Astrocyte (in vitro differentiated cells and primary cell): ENCODE measurements around the gene GOSR2. TPM values are rescaled to one million over a fixed set of nuclear protein-coding genes. Genes with fewer than 3 reads are reported as not detected.
A peak's percentile ranks its signal among the peaks of the same experiment; 100 is the strongest.

Experiments
- DNase-seq: peaks from one replicate; pipeline ENCODE4 v3.0.0-alpha.2; 2010; ENCODE audit warnings: low read depth
- FAIRE-seq: peaks from 2 replicates; lab custom pipeline; 2011; peaks lifted over from hg19 to GRCh38; lab: Jason Lieb, UNC
- H2AFZ ChIP-seq: 2 replicates; pipeline ENCODE4 v1.6.0; 2012; ENCODE audit warnings: low read depth, low read length, inconsistent platforms
- H3K27ac ChIP-seq: 2 replicates; pipeline ENCODE4 v1.5.1; 2011; ENCODE audit warnings: low read depth, low read length, inconsistent platforms
- H3K27me3 ChIP-seq: 2 replicates; pipeline ENCODE4 v1.6.0; 2011; ENCODE audit warnings: low read length, inconsistent platforms; ENCODE audit not compliant: insufficient read depth
- H3K36me3 ChIP-seq: 2 replicates; pipeline ENCODE4 v1.5.1; 2011; ENCODE audit warnings: low read length, inconsistent platforms; ENCODE audit not compliant: insufficient read depth
- H3K4me1 ChIP-seq: 2 replicates; pipeline ENCODE4 v1.5.1; 2011; ENCODE audit warnings: low read length, inconsistent platforms; ENCODE audit not compliant: insufficient read depth
- H3K4me2 ChIP-seq: 2 replicates; pipeline ENCODE4 v1.6.0; 2012; ENCODE audit warnings: low read length, inconsistent platforms
- H3K4me3 ChIP-seq: 2 replicates; pipeline ENCODE4 v1.5.1; 2011; ENCODE audit warnings: low read depth, mild to moderate bottlenecking, low read length, inconsistent platforms; ENCODE audit not compliant: insufficient read depth
- H3K79me2 ChIP-seq: 2 replicates; pipeline ENCODE4 v1.6.0; 2012; ENCODE audit warnings: mild to moderate bottlenecking, low read length, inconsistent platforms; ENCODE audit not compliant: insufficient read depth
- H3K9ac ChIP-seq: 2 replicates; pipeline ENCODE4 v1.6.0; 2012; ENCODE audit warnings: mild to moderate bottlenecking, low read length, inconsistent platforms
- H3K9me3 ChIP-seq: 2 replicates; pipeline ENCODE4 v1.5.1; 2012; ENCODE audit warnings: low read depth, mild to moderate bottlenecking, low read length, inconsistent platforms; ENCODE audit not compliant: insufficient read depth
- H4K20me1 ChIP-seq: 2 replicates; pipeline ENCODE4 v1.6.0; 2012; ENCODE audit warnings: low read length, inconsistent platforms; ENCODE audit not compliant: insufficient read depth
- H3K27ac Mint-ChIP-seq: one replicate; pipeline ENCODE4 v1.8.0; 2021; ENCODE audit warnings: mild to moderate bottlenecking, mixed read lengths; ENCODE audit not compliant: unreplicated experiment
- H3K27me3 Mint-ChIP-seq: one replicate; pipeline ENCODE4 v1.8.0; 2021; ENCODE audit warnings: low read depth, mixed read lengths; ENCODE audit not compliant: unreplicated experiment
- H3K36me3 Mint-ChIP-seq: one replicate; pipeline ENCODE4 v1.8.0; 2021; ENCODE audit warnings: low read depth, mixed read lengths; ENCODE audit not compliant: unreplicated experiment
- H3K4me1 Mint-ChIP-seq: one replicate; pipeline ENCODE4 v1.8.0; 2021; ENCODE audit warnings: low read depth, mixed read lengths; ENCODE audit not compliant: unreplicated experiment
- H3K4me3 Mint-ChIP-seq: one replicate; pipeline ENCODE4 v1.8.0; 2021; ENCODE audit warnings: mild to moderate bottlenecking, moderate library complexity, mixed read lengths; ENCODE audit not compliant: unreplicated experiment
- H3K9me3 Mint-ChIP-seq: one replicate; pipeline ENCODE4 v1.8.0; 2021; ENCODE audit warnings: mild to moderate bottlenecking, mixed read lengths; ENCODE audit not compliant: unreplicated experiment
- EZH2 ChIP-seq: IDR thresholded peaks from 2 replicates; pipeline ENCODE4 v1.6.1; 2012; ENCODE audit warnings: mild to moderate bottlenecking, low read length, inconsistent platforms; ENCODE audit not compliant: insufficient read depth
- total RNA-seq: library from RNA; stranded (reverse); gene quantifications from 2 replicates; pipeline ENCODE4 v1.2.1, GENCODE V29; 2021
- TF ChIP-seq, protein P1 (sequence below): IDR thresholded peaks from 2 replicates; pipeline ENCODE4 v1.5.1; 2011; ENCODE audit warnings: low read depth, mild to moderate bottlenecking, inconsistent platforms, low read length, moderate library complexity; ENCODE audit not compliant: insufficient read depth

The GOSR2 gene
- total RNA-seq, 1 donor from 2014 or later = 67.0 TPM

DNA sequence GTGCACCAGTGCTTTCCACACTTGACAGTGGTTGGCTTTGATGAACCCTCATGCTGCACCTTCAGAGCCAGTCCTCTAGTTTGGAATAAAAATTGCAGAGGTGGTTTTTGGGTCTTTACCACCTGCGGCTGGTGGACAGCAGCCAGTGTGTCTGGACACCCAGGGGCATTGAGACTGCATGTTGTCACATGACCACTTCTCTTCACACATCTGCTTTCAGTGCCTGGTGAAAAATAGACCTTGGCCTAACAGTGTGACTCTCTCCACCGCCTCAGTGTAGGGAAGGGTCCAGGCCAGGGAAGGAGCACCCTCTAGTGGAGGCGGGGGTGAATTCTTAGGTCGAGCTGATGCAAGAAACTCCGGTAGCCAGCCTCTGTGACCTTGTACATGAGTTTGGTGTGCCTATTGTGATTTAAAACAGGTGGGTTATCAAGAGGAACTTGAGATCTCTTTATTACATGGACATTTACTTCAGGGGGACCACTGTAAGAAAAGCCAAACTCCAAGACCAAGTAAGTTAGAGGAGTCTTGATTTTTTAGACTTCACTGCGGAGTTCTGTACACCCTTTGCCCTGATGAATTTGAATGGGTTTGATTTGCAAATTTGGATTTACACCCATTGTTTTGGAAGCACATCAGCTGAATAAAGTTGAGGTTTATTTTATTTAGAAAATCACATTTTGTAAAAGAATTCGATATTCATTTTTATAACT lies 17.9 kb downstream of the GOSR2 start:
- peaks cover 43% of the 10 kb centered on the region for H3K36me3 ChIP-seq
- Mint-ChIP-seq H3K36me3 (peaks cover 3% of the 10 kb centered on the region), H3K4me1 (peaks cover 18% of the 10 kb centered on the region), H3K27ac (peak overlapping the region; percentile 80), H3K9me3 (no peaks in the 10 kb centered on the region), H3K4me3 (no peak overlapping the region), H3K27me3 (no peaks in the 10 kb centered on the region)
- DNase-seq (peak; percentile 41), FAIRE-seq (no peak)
- TF ChIP-seq, protein P1, sequence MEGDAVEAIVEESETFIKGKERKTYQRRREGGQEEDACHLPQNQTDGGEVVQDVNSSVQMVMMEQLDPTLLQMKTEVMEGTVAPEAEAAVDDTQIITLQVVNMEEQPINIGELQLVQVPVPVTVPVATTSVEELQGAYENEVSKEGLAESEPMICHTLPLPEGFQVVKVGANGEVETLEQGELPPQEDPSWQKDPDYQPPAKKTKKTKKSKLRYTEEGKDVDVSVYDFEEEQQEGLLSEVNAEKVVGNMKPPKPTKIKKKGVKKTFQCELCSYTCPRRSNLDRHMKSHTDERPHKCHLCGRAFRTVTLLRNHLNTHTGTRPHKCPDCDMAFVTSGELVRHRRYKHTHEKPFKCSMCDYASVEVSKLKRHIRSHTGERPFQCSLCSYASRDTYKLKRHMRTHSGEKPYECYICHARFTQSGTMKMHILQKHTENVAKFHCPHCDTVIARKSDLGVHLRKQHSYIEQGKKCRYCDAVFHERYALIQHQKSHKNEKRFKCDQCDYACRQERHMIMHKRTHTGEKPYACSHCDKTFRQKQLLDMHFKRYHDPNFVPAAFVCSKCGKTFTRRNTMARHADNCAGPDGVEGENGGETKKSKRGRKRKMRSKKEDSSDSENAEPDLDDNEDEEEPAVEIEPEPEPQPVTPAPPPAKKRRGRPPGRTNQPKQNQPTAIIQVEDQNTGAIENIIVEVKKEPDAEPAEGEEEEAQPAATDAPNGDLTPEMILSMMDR = peak; percentile 87
- no peak for TF ChIP-seq EZH2
- H3K9me3 ChIP-seq = no peaks in the 10 kb centered on the region
- H4K20me1 ChIP-seq = peaks cover 77% of the 10 kb centered on the region
- H3K4me2 ChIP-seq = no peak overlapping the region
- no peak overlapping the region for H3K27ac ChIP-seq
- H3K4me1 ChIP-seq = peaks cover 14% of the 10 kb centered on the region
- no peak overlapping the region for H3K9ac ChIP-seq
- H3K27me3 ChIP-seq = no peaks in the 10 kb centered on the region
- peaks cover under 1% of the 10 kb centered on the region for H3K79me2 ChIP-seq
- H2AFZ ChIP-seq = no peak overlapping the region
- no peak overlapping the region for H3K4me3 ChIP-seq

DNA sequence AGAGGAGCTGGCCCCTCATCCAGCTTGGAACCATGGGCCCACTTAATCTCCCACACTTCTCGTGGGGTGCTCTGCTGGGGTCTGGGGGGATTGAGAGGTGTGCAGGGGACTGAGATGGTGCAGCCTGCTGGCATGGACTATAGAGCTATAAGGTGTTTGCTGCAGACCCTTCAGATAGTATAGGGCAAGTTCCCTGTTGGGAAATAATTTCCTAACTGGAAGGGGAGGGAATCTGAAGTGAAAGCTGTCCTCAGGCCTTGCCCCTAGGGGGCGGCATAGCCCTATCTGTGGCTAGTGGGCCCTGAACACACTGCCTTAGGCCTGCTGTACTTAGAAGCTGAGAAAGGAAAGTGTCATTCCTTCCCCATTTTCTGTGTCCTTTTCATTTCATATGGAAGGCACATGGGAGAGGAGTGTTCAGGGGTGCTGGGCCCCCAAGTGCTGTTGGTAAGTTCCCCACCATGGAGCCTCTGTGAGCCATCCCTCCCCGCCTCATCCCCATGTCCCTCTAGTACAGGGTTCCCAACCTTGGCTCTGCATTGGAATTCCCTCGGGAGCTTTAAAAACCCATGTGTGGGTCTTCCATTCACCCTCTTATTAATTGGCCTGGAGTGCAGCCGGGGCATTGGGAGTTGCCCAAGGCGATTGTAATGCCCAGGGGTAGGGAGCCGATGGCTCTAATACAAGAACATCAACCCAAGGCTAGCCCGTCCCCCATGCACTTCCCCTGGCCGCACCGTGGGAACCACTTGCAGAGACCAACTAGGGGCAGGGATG lies 19.7 kb downstream of the GOSR2 start:
- no peak for TF ChIP-seq EZH2
- TF ChIP-seq, protein P1 = peak; percentile 94
- H3K36me3 ChIP-seq = peaks cover 25% of the 10 kb centered on the region
- H3K27ac ChIP-seq = no peak overlapping the region
- H3K4me3 ChIP-seq = no peak overlapping the region
- H3K4me2 ChIP-seq = peak overlapping the region; percentile 75
- Mint-ChIP-seq H3K36me3 (no peaks in the 10 kb centered on the region), H3K27ac (no peak overlapping the region), H3K4me3 (no peak overlapping the region), H3K27me3 (no peaks in the 10 kb centered on the region), H3K9me3 (no peaks in the 10 kb centered on the region), H3K4me1 (peaks cover 18% of the 10 kb centered on the region)
- H4K20me1 ChIP-seq = peaks cover 60% of the 10 kb centered on the region
- peak; percentile 31 for DNase-seq
- H3K79me2 ChIP-seq = no peaks in the 10 kb centered on the region
- H3K9me3 ChIP-seq = no peaks in the 10 kb centered on the region
- H3K27me3 ChIP-seq = no peaks in the 10 kb centered on the region
- H3K4me1 ChIP-seq = peaks cover 14% of the 10 kb centered on the region
- H2AFZ ChIP-seq = no peak overlapping the region
- FAIRE-seq = no peak
- no peak overlapping the region for H3K9ac ChIP-seq

GRCh38 chr17:46943218-46943500 lies 20.2 kb downstream of the GOSR2 start:
- TF ChIP-seq EZH2 = no peak
- TF ChIP-seq, protein P1 = no peak
- peak overlapping the region; percentile 81 for H3K27ac Mint-ChIP-seq
- no peak overlapping the region for H2AFZ ChIP-seq

More at GRCh38 chr17:46943218-46943500, 20.2 kb downstream of the GOSR2 start:
- DNase-seq = no peak
- Mint-ChIP-seq H3K4me1 (peaks cover 18% of the 10 kb centered on the region), H3K36me3 (no peaks in the 10 kb centered on the region), H3K4me3 (peak overlapping the region; percentile 50), H3K27me3 (peaks cover 1% of the 10 kb centered on the region), H3K9me3 (no peaks in the 10 kb centered on the region)
- Histone ChIP-seq H3K4me3 (no peak overlapping the region), H3K4me1 (peaks cover 14% of the 10 kb centered on the region), H3K9me3 (no peaks in the 10 kb centered on the region), H3K4me2 (peak overlapping the region; percentile 75), H3K36me3 (peaks cover 23% of the 10 kb centered on the region), H3K9ac (no peak overlapping the region), H3K27me3 (no peaks in the 10 kb centered on the region), H3K79me2 (no peaks in the 10 kb centered on the region), H4K20me1 (peaks cover 58% of the 10 kb centered on the region), H3K27ac (no peak overlapping the region)
- FAIRE-seq = no peak
